ENCODE measurements around the gene SCUBE1.

Gene SCUBE1

GRCh38 chr22:43343262-43343669, at the start of gene SCUBE1:
Gene SCUBE1, minus strand, starts transcription at chr22:43343372. Its CDS starts 111 bp downstream, at chr22:43343261.
- DNase-seq (ENCODE audit: low read depth in 2 of 2) = peak; percentile 17 to 58

DNA sequence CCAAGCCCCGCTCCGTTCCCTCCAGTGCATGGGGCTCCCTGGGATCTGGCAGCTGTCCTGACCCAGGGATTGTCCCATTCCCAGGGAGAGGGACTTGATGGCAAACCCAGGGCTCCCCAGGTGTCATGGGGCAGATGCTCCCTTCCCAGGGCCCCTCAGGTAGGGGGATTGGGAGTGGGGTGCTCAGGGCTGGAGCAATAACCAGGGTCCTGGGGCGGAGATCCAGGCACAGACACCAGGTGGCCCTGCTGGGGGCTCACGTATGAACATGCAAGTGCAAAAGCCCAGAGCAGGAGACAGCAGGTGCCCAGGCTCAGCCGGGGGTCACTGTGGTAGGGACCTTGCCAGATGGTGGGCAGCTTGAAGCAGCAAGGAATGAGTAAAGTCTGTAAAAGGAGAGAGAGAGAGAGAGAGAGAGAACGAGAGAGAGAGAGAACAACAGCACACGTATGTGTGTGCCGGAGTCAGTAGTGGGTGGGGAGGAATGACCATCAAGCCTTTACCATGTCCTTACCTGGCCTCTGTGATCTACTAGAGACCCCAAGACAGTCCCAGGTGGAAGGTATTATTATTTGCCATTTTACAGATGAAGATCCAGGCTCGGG, 49.3 kb upstream of the SCUBE1 start:
- DNase-seq (ENCODE audit: low read depth in 2 of 2) = no peak

DNA sequence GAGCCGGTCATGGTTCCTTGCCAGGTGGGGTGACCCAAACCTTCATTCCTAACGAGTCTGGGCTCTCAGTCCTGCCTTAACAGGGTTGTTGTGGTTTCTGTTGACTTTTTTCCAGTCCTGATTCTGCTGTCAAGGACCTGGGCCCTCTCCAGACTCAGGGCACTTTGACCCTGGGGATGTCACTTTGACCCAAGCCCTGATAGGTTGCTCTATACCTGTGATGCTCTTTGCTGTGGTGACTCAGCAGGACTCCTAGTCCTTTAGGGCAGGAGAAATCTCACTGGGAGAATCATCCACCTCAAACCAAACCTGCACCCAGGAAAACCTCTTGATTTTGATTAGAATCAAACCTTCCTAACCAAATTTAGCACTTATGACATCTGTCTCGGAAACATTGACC, 48.1 kb upstream of the SCUBE1 start:
- no peak for DNase-seq (ENCODE audit: low read depth in 2 of 2)

DNA sequence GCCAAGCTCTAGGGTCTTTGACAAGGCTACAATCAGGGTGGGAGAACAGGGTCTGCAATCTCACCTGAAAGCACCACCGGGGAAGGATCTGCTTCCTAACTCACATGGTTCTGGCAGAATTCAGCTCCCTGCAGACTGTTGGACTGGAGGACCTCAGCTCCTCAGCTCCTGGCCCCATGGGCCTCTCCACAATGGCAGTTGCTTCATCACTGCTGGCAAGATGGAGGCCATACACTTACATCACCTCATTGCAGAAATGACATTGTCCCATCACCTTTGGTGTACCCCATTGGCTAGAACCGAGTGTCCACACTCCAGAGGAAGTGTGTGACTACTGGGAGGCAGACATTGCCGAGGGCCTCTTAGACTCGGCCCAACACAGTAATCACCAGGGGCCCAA, 47.7 kb upstream of the SCUBE1 start:
- no peak for DNase-seq (ENCODE audit: low read depth in 2 of 2)

DNA sequence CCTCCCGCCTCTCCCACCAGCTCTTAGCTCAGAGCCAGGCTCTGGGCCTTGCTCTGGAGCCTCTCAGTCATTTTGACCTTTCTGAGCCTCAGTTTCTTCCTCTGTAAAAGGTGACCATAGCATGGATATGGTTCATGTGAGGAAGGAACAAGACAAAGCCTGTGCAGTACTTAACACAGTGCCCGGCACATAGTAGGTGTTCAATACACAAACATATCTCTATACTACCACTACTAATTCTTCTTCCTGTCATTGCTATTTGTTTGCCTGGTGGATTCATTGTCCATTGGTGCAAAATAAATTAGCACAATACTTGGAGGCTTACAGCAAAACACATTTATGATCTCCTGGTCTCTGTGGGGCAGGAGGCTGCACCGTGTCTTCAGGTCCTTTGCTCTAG, 47.0 kb upstream of the SCUBE1 start:
- no peak for DNase-seq (ENCODE audit: low read depth in 2 of 2)

- no peak for DNase-seq (ENCODE audit: low read depth in 2 of 2)
Observed at GRCh38 chr22:43389227-43389836, 46.2 kb upstream of the SCUBE1 start.

DNA sequence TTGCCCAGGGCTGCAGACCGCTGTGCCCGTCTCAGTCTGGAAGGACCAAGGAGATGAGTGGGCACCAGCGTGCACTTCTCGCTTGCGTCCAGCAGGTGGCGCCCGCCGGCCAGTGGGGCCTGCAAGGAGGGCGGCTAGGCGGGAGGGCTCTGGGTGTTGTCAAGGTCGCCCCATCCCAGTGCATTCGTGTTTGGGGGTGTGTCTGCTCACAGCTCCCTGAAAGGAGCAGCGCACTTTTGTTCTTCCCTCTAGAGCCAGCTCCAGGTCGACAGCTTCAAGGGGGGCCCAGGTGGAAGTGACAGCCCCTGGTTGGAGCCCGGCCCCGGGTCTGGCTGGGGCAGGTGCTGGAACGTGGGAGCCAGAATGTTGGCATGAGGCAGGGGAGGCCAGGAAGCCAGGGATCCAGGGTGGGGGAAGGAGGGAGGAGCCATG, 45.3 kb upstream of the SCUBE1 start:
- peak; percentile 60 to 63 for DNase-seq (ENCODE audit: low read depth in 2 of 2)

DNA sequence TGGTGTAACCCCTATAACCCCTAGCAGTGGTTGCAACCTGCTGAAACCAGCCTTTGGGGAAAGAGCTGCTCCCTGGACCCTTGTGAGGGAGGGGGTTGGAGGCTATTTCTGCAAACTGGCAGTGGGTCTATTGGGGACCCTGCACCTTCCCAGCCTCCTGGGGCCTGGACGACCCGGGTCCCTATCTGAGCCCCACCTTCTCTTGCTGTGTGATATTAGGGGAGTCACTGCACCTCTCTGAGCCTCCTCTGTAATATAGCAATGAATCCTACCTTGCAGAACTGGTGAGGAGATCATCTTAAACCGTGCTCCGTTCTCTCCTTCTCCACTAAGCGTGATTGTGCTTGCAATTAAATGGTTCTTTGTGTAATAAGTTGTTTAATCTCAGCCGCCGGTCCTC, 44.6 kb upstream of the SCUBE1 start:
- DNase-seq (ENCODE audit: low read depth in 2 of 2) = no peak

- peak; percentile 59 to 61 for DNase-seq (ENCODE audit: low read depth in 2 of 2)
Observed at GRCh38 chr22:43385770-43386641, 42.8 kb upstream of the SCUBE1 start.

DNA sequence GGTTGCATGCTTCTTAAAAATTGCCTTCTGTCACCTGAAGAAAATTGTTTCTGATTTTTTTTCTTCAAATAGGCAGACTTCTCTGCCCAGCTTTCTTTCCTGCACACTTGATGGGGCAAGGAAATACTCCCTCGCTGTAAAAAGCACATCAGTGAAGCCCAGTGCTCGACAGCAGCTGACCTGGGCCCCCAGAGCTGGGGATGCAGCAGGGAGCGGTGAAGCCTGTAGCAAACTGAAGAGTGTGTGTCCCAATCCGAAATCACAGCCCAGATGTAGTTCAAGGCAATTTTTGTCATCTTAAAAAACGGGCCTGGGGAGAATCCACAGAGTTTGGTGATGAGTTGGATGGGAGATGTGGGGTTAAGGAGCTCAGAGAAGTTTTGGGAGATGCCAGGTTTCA, 41.7 kb upstream of the SCUBE1 start:
- DNase-seq (ENCODE audit: low read depth in 2 of 2) = no peak

DNA sequence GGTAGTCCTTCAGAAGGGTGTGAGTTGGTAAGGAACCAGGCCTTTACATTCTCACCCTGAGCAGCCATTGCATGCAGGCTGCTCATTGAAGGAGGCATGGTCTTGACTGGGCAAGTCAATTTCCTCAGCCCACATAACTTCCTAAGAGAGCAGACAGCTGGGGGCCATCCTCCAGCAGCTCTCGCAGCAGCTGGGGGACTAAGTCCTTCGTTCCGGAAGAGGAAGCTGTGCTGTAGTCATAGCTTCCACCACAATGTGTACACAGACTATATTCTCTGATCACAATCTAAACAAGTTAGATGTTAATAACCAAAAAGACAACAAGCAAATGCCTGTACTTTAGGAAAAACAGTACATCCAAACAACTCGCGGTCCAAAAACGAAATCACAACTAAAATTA, 38.5 kb upstream of the SCUBE1 start:
- no peak for DNase-seq (ENCODE audit: low read depth in 2 of 2)

GRCh38 chr22:43377896-43378704, 34.9 kb upstream of the SCUBE1 start:
- no peak for DNase-seq (ENCODE audit: low read depth in 2 of 2)

GRCh38 chr22:43377548-43377895, 34.4 kb upstream of the SCUBE1 start:
- DNase-seq (ENCODE audit: low read depth in 2 of 2) = no peak

DNA sequence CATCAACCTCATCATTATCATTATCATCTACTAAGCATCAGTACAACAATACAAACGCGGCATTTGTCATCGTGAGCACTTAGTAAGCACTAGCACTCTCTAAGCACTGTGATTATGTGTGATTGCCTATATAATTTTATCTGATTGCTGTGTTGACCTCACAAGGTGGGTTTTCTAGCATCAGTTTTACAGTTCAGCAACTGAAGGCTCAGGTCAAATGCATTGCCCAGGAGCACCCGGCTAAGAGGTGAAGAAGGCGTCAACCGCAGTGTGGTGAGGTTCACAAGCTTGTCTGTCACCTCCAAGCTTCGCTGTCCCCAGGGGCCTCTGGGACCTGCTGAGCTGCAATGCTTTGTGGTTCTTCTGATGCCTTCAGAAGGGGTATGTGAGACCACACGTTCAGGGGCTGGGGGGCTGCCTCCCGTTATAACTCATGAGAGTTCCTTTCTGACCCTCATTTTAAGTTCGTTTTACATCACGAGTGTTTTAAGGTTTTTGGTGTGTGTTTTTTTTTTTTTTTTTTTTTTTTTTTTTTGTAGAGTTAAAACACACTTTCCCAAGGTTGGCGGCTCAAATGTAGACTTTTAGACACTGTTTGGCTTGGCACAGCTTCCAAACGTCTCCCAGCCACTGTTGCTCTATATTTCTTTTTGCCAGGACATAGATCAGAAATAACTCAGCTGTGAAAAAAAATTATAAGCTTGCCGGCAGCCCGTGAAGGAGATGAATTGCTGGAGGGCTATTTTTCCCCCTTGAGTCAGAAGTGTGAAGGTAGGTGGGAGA, 33.8 kb upstream of the SCUBE1 start:
- no peak for DNase-seq (ENCODE audit: low read depth in 2 of 2)

GRCh38 chr22:43375951-43376455, 32.8 kb upstream of the SCUBE1 start:
- no peak for DNase-seq (ENCODE audit: low read depth in 2 of 2)

DNA sequence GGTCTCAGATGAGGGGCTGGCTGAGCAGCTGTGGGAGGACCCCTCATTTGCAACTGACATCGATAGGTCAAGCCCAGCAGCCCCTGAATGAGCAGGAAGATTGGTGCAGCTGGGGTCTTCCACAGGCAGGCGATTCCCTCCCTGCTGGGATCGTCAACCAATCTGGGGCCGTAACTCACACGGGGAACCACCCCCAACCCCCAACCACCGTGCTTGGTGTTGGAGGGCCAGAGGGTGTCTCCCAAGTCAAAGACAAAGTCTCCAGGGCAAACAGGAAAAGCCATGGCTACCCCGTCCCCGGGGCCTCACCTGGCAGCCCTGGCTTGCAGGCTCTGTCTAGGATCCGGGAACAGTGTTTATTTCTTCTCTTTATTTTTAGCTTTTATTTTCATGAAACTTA, 26.9 kb upstream of the SCUBE1 start:
- DNase-seq (ENCODE audit: low read depth in 2 of 2) = no peak

GRCh38 chr22:43365715-43366440, 22.7 kb upstream of the SCUBE1 start:
- no peak for DNase-seq (ENCODE audit: low read depth in 2 of 2)

- DNase-seq (ENCODE audit: low read depth in 2 of 2) = no peak
Observed at GRCh38 chr22:43364169-43364435, 20.9 kb upstream of the SCUBE1 start.

GRCh38 chr22:43363315-43364168, 20.4 kb upstream of the SCUBE1 start:
- no peak for DNase-seq (ENCODE audit: low read depth in 2 of 2)

- no peak for DNase-seq (ENCODE audit: low read depth in 2 of 2)
Observed at GRCh38 chr22:43360576-43360975, 17.4 kb upstream of the SCUBE1 start.

Measured in stimulated activated CD4-positive, alpha-beta T cell treated with anti-CD3 and anti-CD28 coated beads, Interleukin-1b, Interleukin-23, amount 100 ng/mL, for 4 hours (primary cell).